GM10266 (cell line): Measurements from ENCODE around the gene ZNF230.

Source experiments
- DNase-seq: peaks from one replicate; pipeline ENCODE4 v3.0.0; 2012; ENCODE audit errors: extremely low spot score
- CTCF ChIP-seq: IDR thresholded peaks from 2 replicates; pipeline ENCODE4 v1.5.1; 2012; ENCODE audit warnings: mild to moderate bottlenecking, low read depth; ENCODE audit not compliant: control insufficient read depth, insufficient read depth; ENCODE audit errors: missing control alignments

ZNF230 gene

DNA sequence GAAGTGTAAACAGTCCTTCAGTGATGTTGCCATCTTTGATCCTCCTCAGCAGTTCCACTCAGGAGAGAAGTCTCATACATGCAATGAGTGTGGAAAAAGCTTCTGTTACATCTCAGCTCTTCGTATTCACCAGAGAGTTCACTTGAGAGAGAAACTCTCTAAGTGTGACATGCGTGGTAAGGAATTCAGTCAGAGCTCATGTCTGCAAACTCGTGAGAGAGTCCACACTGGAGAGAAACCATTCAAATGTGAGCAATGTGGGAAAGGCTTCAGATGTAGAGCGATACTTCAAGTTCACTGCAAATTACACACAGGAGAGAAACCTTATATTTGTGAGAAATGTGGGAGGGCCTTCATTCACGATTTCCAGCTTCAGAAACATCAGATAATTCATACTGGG lies 7.7 kb downstream of the ZNF230 start:
- TF ChIP-seq CTCF = no peak
- no peak for DNase-seq

GRCh38 chr19:44019498-44019897 lies 16.7 kb downstream of the ZNF230 start:
- no peak for DNase-seq
- no peak for TF ChIP-seq CTCF

DNA sequence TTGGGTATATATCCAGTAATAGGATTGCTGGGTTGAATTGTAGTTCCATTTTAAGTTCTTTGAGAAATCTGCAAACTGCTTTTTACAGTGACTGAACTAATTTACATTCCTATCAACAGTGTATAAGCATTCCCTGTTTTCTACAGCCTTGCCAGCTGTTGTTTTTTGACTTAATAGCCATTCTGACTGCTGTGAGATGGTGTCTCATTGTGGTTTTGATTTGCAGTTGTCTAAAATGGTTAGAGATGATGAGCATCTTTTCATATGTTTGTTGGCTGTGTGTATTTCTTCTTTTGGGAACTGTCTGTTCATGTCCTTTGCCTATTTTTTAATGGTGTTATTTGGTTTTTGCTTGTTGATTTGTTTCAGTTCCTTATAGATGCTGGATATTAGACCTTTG lies 18.5 kb downstream of the ZNF230 start:
- TF ChIP-seq CTCF = no peak
- no peak for DNase-seq

DNA sequence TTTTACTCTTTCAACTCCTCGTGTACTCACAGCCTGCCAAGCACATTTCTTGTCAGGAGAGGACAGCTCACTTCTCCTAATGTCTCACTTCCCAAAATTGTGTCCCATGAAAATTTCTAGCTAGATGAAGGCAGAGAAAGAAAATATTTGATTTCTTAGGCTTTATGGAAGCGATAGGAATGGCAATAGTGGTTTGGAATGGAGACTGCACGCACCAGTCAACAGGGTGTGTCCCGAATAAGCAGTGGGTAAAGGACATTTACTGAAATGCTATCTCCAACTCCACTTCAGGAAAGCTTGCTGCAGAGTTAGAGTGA lies 22.1 kb downstream of the ZNF230 start:
- no peak for TF ChIP-seq CTCF
- no peak for DNase-seq

GRCh38 chr19:44025217-44025936 lies 22.6 kb downstream of the ZNF230 start, which contains the start of gene ZNF222:
ZNF222 (plus strand) TSS chr19:44025379; CDS start chr19:44025437, 58 bp downstream.
- no peak for TF ChIP-seq CTCF
- peak; percentile 73 for DNase-seq

GRCh38 chr19:44026622-44027021 lies 23.9 kb downstream of the ZNF230 start:
- no peak for DNase-seq
- TF ChIP-seq CTCF = no peak

GRCh38 chr19:44032001-44032610 lies 29.3 kb downstream of the ZNF230 start:
- DNase-seq = no peak
- TF ChIP-seq CTCF = no peak
